ENCODE results near the gene CDNF. TPM values are rescaled to one million over a fixed set of nuclear protein-coding genes. Genes with fewer than 3 reads are reported as not detected.

Gene CDNF
- total RNA-seq, 1 experiment from 2014 or later, result 1.2 TPM

- BruUV-seq (replicated peaks), result no TSS peak
- POLR2A ChIA-PET (ENCODE audit: unreplicated experiment), result no interaction called here
- no peaks in the 10 kb centered on the region for H3F3A ChIP-seq (ENCODE audit: low read length, unreplicated experiment)
- no peaks in the 10 kb centered on the region for H3K79me2 ChIP-seq (ENCODE audit: low read length)
- no peaks in the 10 kb centered on the region for H3K9me2 ChIP-seq (replicated peaks; ENCODE audit: low read length)
- TF ChIP-seq EZH2phosphoT487 (IDR thresholded peaks at IDR 0.05; ENCODE audit: borderline replicate concordance, low read length) (no peak), EZH2 (IDR thresholded peaks at IDR 0.05; ENCODE audit: low read length, unreplicated experiment) (no peak)
- TF ChIP-seq, protein P1, sequence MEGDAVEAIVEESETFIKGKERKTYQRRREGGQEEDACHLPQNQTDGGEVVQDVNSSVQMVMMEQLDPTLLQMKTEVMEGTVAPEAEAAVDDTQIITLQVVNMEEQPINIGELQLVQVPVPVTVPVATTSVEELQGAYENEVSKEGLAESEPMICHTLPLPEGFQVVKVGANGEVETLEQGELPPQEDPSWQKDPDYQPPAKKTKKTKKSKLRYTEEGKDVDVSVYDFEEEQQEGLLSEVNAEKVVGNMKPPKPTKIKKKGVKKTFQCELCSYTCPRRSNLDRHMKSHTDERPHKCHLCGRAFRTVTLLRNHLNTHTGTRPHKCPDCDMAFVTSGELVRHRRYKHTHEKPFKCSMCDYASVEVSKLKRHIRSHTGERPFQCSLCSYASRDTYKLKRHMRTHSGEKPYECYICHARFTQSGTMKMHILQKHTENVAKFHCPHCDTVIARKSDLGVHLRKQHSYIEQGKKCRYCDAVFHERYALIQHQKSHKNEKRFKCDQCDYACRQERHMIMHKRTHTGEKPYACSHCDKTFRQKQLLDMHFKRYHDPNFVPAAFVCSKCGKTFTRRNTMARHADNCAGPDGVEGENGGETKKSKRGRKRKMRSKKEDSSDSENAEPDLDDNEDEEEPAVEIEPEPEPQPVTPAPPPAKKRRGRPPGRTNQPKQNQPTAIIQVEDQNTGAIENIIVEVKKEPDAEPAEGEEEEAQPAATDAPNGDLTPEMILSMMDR (conservative IDR thresholded peaks at IDR 0.05; ENCODE audit: low read depth, low read length), result peak; percentile 70
- peaks cover 19% of the 10 kb centered on the region for H3K4me1 ChIP-seq (ENCODE audit: insufficient read depth, low read length)
- H3K9me3 ChIP-seq (ENCODE audit: low read length), result no peaks in the 10 kb centered on the region
- no peak overlapping the region for H2AFZ ChIP-seq (ENCODE audit: low read length)
- no peak overlapping the region for H3K4me2 ChIP-seq (ENCODE audit: low read length)
- CTCF ChIA-PET, result interaction anchor here (0.7 to 0.8 kb wide), 2 partner anchors 263 to 277 kb away, joined by 3 read pairs; no protein-coding TSS in a partner anchor
- DNase-seq (peak; percentile 60), ATAC-seq (peak; percentile 60)
- no peak overlapping the region for H3K4me3 ChIP-seq (ENCODE audit: low read length)
- no peaks in the 10 kb centered on the region for H4K20me1 ChIP-seq (ENCODE audit: low read length)
- H3K36me3 ChIP-seq (ENCODE audit: low read depth, low read length), result no peaks in the 10 kb centered on the region
- H3K27me3 ChIP-seq (ENCODE audit: low read length), result no peaks in the 10 kb centered on the region
- no peak overlapping the region for H3K9ac ChIP-seq (ENCODE audit: low read length)
- H3K27ac ChIP-seq (ENCODE audit: low read length), result no peak overlapping the region
- intact Hi-C loops (cut with micrococcal nuclease), result loop anchor here (1.0 to 5.0 kb wide), 6 partner anchors 151 to 696 kb away; no protein-coding TSS in a partner anchor
These were observed 14.7 kb downstream of the CDNF start for GRCh38 chr10:14822879-14823755.

- Histone ChIP-seq H3K4me2 (ENCODE audit: low read length) (no peak overlapping the region), H3K4me1 (ENCODE audit: insufficient read depth, low read length) (peaks cover 19% of the 10 kb centered on the region), H3K27ac (ENCODE audit: low read length) (no peak overlapping the region), H2AFZ (ENCODE audit: low read length) (no peak overlapping the region), H3K27me3 (ENCODE audit: low read length) (no peaks in the 10 kb centered on the region), H3F3A (ENCODE audit: low read length, unreplicated experiment) (no peaks in the 10 kb centered on the region), H3K9me3 (ENCODE audit: low read length) (no peaks in the 10 kb centered on the region), H3K9ac (ENCODE audit: low read length) (no peak overlapping the region), H4K20me1 (ENCODE audit: low read length) (no peaks in the 10 kb centered on the region), H3K4me3 (ENCODE audit: low read length) (no peak overlapping the region), H3K79me2 (ENCODE audit: low read length) (no peaks in the 10 kb centered on the region), H3K9me2 (replicated peaks; ENCODE audit: low read length) (no peaks in the 10 kb centered on the region), H3K36me3 (ENCODE audit: low read depth, low read length) (no peaks in the 10 kb centered on the region)
- no TSS peak for BruUV-seq (replicated peaks)
- ChIA-PET POLR2A (ENCODE audit: unreplicated experiment) (no interaction called here), CTCF (interaction anchor here (0.6 kb wide), 1 partner anchor 185 kb away, joined by 4 read pairs; no protein-coding TSS in a partner anchor)
- ATAC-seq (no peak), DNase-seq (no peak)
- intact Hi-C loops (cut with micrococcal nuclease), result loop anchor here (2.0 to 5.0 kb wide), 6 partner anchors 39 to 695 kb away; no protein-coding TSS in a partner anchor
- TF ChIP-seq EZH2 (IDR thresholded peaks at IDR 0.05; ENCODE audit: low read length, unreplicated experiment) (no peak), EZH2phosphoT487 (IDR thresholded peaks at IDR 0.05; ENCODE audit: borderline replicate concordance, low read length) (no peak)
- TF ChIP-seq, protein P1 (conservative IDR thresholded peaks at IDR 0.05; ENCODE audit: low read depth, low read length), result no peak
These were observed 16.0 kb downstream of the CDNF start for GRCh38 chr10:14821635-14822375.

All from PC-3 (cell line).